Progenitor cell of endocrine pancreas (in vitro differentiated cells): Measurements from ENCODE around the gene CHCHD3. TPM values are rescaled to one million over a fixed set of nuclear protein-coding genes. Genes with fewer than 3 reads are reported as not detected.

ENCODE experiments used
- DNase-seq: peaks from one replicate; pipeline ENCODE4 v3.0.0; 2021; ENCODE audit warnings: low spot score; ENCODE audit not compliant: unreplicated experiment
- H3K27ac Mint-ChIP-seq: 2 replicates; pipeline ENCODE4 v1.8.0; 2021; ENCODE audit warnings: mild to moderate bottlenecking, moderate library complexity, mixed read lengths
- H3K27me3 Mint-ChIP-seq: 2 replicates; pipeline ENCODE4 v1.8.0; 2021; ENCODE audit warnings: mixed read lengths
- H3K36me3 Mint-ChIP-seq: 2 replicates; pipeline ENCODE4 v1.8.0; 2022; ENCODE audit warnings: mixed read lengths; ENCODE audit not compliant: insufficient read depth
- H3K4me1 Mint-ChIP-seq: 2 replicates; pipeline ENCODE4 v1.8.0; 2021; ENCODE audit warnings: low read depth, mixed read lengths
- H3K4me3 Mint-ChIP-seq: 2 replicates; pipeline ENCODE4 v1.8.0; 2021; ENCODE audit warnings: low read depth, mild to moderate bottlenecking, moderate library complexity, mixed read lengths
- H3K9me3 Mint-ChIP-seq: 2 replicates; pipeline ENCODE4 v1.8.0; 2021; ENCODE audit warnings: low read depth, mixed read lengths
- total RNA-seq: library from RNA; stranded (reverse); gene quantifications from 2 replicates; pipeline ENCODE4 v1.2.1, GENCODE V29; 2021
- TF ChIP-seq, protein P1 (sequence below): fragments of 200-600 bp; sonication (generic); IDR thresholded peaks from one replicate; pipeline ENCODE4 v1.5.0; 2021; ENCODE audit warnings: antibody characterized with exemption, mild to moderate bottlenecking; ENCODE audit not compliant: unreplicated experiment

Gene CHCHD3
- total RNA-seq, 1 donor from 2014 or later, result 67.3 TPM

DNA sequence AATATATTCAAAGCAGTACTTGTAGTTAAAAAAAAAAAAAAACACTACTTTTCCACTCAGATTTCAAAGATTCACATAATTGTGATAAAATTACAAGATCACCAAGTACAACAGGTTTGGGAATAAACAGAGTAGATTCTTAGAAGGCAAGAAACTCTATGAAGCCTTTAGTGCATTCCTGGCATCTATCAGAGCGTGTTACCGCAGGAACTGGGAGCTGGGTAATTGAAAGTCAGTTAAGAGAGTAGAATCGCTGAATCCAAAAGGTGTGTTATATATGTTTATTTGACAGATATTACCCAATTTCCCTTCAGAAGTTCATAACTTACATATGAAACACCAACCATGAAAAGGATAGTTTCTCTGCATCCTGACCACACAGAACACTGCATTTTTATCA lies 346.4 kb downstream of the CHCHD3 start:
- H3K27ac Mint-ChIP-seq, result no peak overlapping the region
- H3K27me3 Mint-ChIP-seq, result peaks cover 18% of the 10 kb centered on the region
- H3K36me3 Mint-ChIP-seq, result no peaks in the 10 kb centered on the region
- TF ChIP-seq, protein P1, sequence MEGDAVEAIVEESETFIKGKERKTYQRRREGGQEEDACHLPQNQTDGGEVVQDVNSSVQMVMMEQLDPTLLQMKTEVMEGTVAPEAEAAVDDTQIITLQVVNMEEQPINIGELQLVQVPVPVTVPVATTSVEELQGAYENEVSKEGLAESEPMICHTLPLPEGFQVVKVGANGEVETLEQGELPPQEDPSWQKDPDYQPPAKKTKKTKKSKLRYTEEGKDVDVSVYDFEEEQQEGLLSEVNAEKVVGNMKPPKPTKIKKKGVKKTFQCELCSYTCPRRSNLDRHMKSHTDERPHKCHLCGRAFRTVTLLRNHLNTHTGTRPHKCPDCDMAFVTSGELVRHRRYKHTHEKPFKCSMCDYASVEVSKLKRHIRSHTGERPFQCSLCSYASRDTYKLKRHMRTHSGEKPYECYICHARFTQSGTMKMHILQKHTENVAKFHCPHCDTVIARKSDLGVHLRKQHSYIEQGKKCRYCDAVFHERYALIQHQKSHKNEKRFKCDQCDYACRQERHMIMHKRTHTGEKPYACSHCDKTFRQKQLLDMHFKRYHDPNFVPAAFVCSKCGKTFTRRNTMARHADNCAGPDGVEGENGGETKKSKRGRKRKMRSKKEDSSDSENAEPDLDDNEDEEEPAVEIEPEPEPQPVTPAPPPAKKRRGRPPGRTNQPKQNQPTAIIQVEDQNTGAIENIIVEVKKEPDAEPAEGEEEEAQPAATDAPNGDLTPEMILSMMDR, result no peak
- no peak overlapping the region for H3K4me3 Mint-ChIP-seq
- no peaks in the 10 kb centered on the region for H3K9me3 Mint-ChIP-seq
- peaks cover 2% of the 10 kb centered on the region for H3K4me1 Mint-ChIP-seq
- no peak for DNase-seq

Other genes with a start within 250 kb of the CHCHD3 start
- 136 and 145 TPM in 2 replicates for gene EXOC4, start 171.0 kb upstream of the CHCHD3 start, total RNA-seq